ENCODE data around the gene RASAL2. TPM values are rescaled to one million over a fixed set of nuclear protein-coding genes. Genes with fewer than 3 reads are reported as not detected.

RASAL2 gene
- total RNA-seq: 8.6 and 11.7 TPM in 2 replicates

DNA sequence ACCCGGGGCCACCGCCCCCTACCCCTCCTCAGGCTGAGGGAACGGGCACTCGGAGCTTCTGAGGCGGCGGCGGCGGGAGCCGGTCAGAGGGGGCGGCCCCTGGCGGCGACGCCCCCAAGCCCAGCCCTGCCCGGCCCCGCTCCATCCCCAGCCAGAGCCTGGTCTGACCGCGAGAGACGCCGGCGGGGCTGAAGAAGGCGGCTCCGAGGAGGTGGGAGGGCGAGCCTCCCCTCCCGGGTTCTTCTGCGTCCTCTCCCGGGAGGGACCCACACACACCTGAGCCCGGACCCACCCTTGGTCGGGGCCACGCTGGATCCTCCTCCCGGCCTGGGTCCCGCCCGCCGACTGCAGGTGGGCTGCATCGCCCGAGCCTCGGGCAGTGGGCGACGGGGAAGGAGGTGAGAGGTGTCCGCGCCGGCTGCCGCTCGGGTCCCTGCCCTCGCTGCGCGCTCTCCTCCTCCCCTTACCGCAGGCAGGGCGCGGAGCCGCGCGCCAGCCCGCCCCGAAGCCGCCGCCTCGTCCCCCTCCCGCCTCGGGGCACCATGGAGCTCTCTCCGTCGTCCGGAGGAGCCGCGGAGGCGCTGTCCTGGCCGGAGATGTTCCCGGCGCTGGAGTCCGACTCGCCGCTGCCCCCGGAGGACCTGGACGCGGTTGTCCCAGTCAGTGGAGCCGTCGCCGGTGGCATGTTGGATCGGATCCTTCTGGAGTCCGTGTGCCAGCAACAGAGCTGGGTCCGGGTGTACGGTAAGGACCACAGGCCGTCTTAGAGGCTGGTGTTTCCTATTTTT lies at the start of gene RASAL2:
RASAL2 (plus strand) TSS at position 154 of the 788 bp plus-strand sequence; CDS start at position 543, 389 bp downstream.

DNA sequence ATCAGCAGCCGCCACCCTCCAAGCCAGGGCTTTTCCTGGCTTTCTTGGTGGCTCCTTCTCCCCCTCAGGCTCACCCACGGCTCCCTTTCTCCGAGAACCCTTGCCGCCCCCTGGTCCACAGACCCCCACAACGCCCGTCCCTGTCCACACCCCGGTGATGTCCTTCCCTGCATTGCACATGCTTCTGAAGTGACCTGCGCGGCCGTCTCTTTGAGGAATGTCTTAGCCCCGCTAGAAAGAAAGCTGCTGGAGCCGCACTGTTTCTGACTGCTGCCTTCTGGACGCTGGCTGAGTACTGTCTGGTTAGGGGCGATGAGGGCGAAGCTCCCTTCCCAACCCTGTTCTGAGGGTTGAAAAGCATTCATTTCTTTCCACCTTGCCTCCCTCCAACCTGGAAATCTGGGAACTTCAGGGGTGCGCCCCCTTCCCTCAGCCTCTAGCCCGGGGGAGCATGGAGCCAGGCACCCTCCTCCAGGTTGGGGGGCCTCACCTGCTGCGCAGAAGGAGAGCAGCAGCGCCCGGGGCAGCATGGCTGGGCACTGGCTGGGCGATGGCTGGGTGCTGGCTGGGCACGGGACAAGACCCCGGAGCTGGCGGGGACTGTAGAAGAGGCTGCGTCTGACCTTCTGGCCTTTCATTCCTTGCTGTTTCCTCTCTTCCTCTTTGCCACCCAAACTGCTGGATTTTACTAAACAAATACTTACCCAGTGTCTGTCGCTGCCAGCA lies 402.7 kb downstream of the RASAL2 start, which contains the start of gene CLEC20A:
CLEC20A (minus strand) TSS at position 555 of the 726 bp plus-strand sequence; CDS start at position 530, 25 bp downstream.

DNA sequence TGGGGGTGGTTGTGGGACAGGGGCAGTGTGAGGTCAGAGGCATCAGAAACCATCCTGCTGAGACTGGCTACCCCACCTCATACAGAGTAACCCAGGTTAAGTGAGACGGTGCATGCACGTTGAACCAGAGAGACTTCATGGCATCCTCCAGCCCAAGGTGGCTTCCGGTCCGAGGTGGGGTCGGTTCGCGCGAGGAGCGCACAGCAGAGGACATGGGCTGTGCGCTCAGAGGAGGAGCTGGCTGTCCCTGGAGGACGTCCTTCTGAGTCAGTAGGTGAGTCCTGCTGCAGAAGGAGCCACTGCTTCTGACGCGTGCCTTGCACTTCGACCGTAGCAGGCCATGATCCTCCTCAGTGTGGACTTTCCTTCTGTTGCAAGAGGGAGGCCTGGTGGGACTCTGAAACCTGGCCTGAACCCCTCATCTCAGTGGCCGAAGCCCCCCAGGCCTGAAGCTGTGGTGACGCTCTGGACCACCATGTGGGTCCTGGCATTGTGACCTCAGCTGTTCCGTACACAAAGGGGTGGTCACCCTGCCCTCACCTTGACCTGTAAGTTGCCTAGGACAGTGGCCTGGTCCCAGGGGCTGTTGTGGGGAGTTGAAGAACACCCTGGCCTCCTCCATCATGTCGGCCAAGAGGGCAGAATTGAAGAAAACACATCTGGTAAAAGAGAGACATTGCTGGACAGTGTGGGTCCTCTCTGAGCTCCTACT lies 418.8 kb downstream of the RASAL2 start, which contains the start of gene TEX35:
TEX35 (plus strand) TSS at position 544 of the 712 bp plus-strand sequence; CDS start at position 624, 80 bp downstream.

Other genes with a start within 250 kb of the RASAL2 start
- gene SEC16B, start 124.0 kb upstream of the RASAL2 start, total RNA-seq: 2.5 and 5.2 TPM in 2 replicates